ENCODE results near the gene KDM7A. TPM values are rescaled to one million over a fixed set of nuclear protein-coding genes. Genes with fewer than 3 reads are reported as not detected.

KDM7A gene
- total RNA-seq, 1 experiment from 2014 or later: 12.2 TPM

- ATAC-seq (no peak), DNase-seq (ENCODE audit: low spot score) (no peak)
- TF ChIP-seq ELF4 (CRISPR knock-in tag; IDR thresholded peaks at IDR 0.05; ENCODE audit: low read depth) (no peak), MXD4 (CRISPR knock-in tag; IDR thresholded peaks at IDR 0.05; ENCODE audit: borderline replicate concordance) (no peak), NR2C2 (CRISPR knock-in tag; IDR thresholded peaks at IDR 0.05) (no peak), NFYB (CRISPR knock-in tag; conservative IDR thresholded peaks at IDR 0.05; ENCODE audit: low read depth) (no peak), PRDM15 (CRISPR knock-in tag; IDR thresholded peaks at IDR 0.05) (no peak), TP53 (CRISPR knock-in tag; IDR thresholded peaks at IDR 0.05) (no peak), E2F5 (CRISPR knock-in tag; IDR thresholded peaks at IDR 0.05) (no peak), NR1H2 (CRISPR knock-in tag; IDR thresholded peaks at IDR 0.05) (no peak), ZNF232 (CRISPR knock-in tag; IDR thresholded peaks at IDR 0.05) (no peak), ZNF121 (CRISPR knock-in tag; IDR thresholded peaks at IDR 0.05) (no peak), CREM (CRISPR knock-in tag; IDR thresholded peaks at IDR 0.05) (no peak), NFATC4 (CRISPR knock-in tag; IDR thresholded peaks at IDR 0.05) (no peak), HMGA2 (CRISPR knock-in tag; IDR thresholded peaks at IDR 0.05) (no peak), USF1 (CRISPR knock-in tag; IDR thresholded peaks at IDR 0.05) (no peak), ZBTB21 (CRISPR knock-in tag; IDR thresholded peaks at IDR 0.05; ENCODE audit: borderline replicate concordance) (no peak)
- no peaks in the 10 kb centered on the region for H3K27me3 Mint-ChIP-seq (ENCODE audit: low read depth)
- no peaks in the 10 kb centered on the region for H3K4me1 Mint-ChIP-seq
- H3K36me3 Mint-ChIP-seq: peaks cover 6% of the 10 kb centered on the region; the same call in 1 of the 2 replicates
- POLR2A ChIA-PET: no interaction called here
- H3K4me3 Mint-ChIP-seq: no peak overlapping the region
- H3K27ac Mint-ChIP-seq: no peak overlapping the region
- CTCF ChIA-PET: no interaction called here
- no peaks in the 10 kb centered on the region for H3K9me3 Mint-ChIP-seq
Observed at GRCh38 chr7:140039066-140039465, 137.7 kb downstream of the KDM7A start.

GRCh38 chr7:140036224-140036962 lies 140.4 kb downstream of the KDM7A start:
- no peak for DNase-seq (ENCODE audit: low spot score)
- no peak overlapping the region for H3K27ac Mint-ChIP-seq
- ATAC-seq: no peak
- H3K4me1 Mint-ChIP-seq: no peaks in the 10 kb centered on the region
- H3K4me3 Mint-ChIP-seq: no peak overlapping the region
- H3K27me3 Mint-ChIP-seq (ENCODE audit: low read depth): no peaks in the 10 kb centered on the region
- H3K9me3 Mint-ChIP-seq: peaks cover 4% of the 10 kb centered on the region; the same call in 1 of the 2 replicates
- CTCF ChIA-PET: no interaction called here
- H3K36me3 Mint-ChIP-seq: peaks cover 13% of the 10 kb centered on the region; the same call in 1 of the 2 replicates
- POLR2A ChIA-PET: no interaction called here
- TF ChIP-seq PREB (CRISPR knock-in tag; IDR thresholded peaks at IDR 0.05; ENCODE audit: borderline replicate concordance) (no peak), HMGA2 (CRISPR knock-in tag; IDR thresholded peaks at IDR 0.05) (no peak), AR (CRISPR knock-in tag; IDR thresholded peaks at IDR 0.05) (no peak), STAT6 (CRISPR knock-in tag; conservative IDR thresholded peaks at IDR 0.05; ENCODE audit: low read depth) (no peak), E2F1 (CRISPR knock-in tag; IDR thresholded peaks at IDR 0.05) (no peak), NR2C2 (CRISPR knock-in tag; IDR thresholded peaks at IDR 0.05) (no peak), MLX (CRISPR knock-in tag; IDR thresholded peaks at IDR 0.05) (no peak), OVOL2 (CRISPR knock-in tag; IDR thresholded peaks at IDR 0.05; ENCODE audit: borderline replicate concordance) (no peak)
